Subcutaneous abdominal adipose tissue (tissue), 5 donors: ENCODE measurements around the gene DRAM2.
"Not testable (repeated sequence)": the region's sequence is repeated elsewhere in the genome, so short reads cannot be mapped to it uniquely, and the experiment has no call there.

Experiments
- H3K27ac ChIP-seq: one replicate; pipeline ENCODE4 v1.7.0; 2013; ENCODE audit warnings: low read depth, mild to moderate bottlenecking, inconsistent platforms, low read length, moderate library complexity
- H3K27me3 ChIP-seq, 5 donors: one replicate each; pipeline ENCODE4 v1.7.0; 2013; ENCODE audit warnings: low read length in 5 of 5, inconsistent platforms in 1 of 5; ENCODE audit not compliant: control insufficient read depth in 5 of 5, insufficient read depth in 4 of 5
- H3K36me3 ChIP-seq, 5 donors: one replicate each; pipeline ENCODE4 v1.7.0; 2013; ENCODE audit warnings: low read length in 5 of 5; ENCODE audit not compliant: control insufficient read depth in 5 of 5, insufficient read depth in 5 of 5
- H3K4me1 ChIP-seq, 5 donors: one replicate each; pipeline ENCODE4 v1.7.0; 2013; ENCODE audit warnings: low read length in 5 of 5, mild to moderate bottlenecking in 3 of 5, moderate library complexity in 1 of 5; ENCODE audit not compliant: control insufficient read depth in 5 of 5, insufficient read depth in 5 of 5
- H3K4me3 ChIP-seq, 5 donors: one replicate each; pipeline ENCODE4 v1.7.0; 2013; ENCODE audit warnings: low read length in 5 of 5, low read depth in 1 of 5
- H3K9ac ChIP-seq, 5 donors: one replicate each; pipeline ENCODE4 v1.7.0; 2013; ENCODE audit warnings: low read length in 5 of 5, mild to moderate bottlenecking in 4 of 5, moderate library complexity in 3 of 5
- H3K9me3 ChIP-seq, 5 donors: one replicate each; pipeline ENCODE4 v1.7.0; 2013; ENCODE audit warnings: low read length in 5 of 5; ENCODE audit not compliant: control insufficient read depth in 5 of 5
- donor health status: healthy.
- donor health status: healthy.
- donor health status: healthy.
- donor health status: healthy.
- donor health status: healthy.

DRAM2 gene

GRCh38 chr1:111089638-111090037 is 50.3 kb downstream of the DRAM2 start:
- Histone ChIP-seq H3K9ac (no peak overlapping the region), H3K27ac (no peak overlapping the region), H3K4me1 (no peaks in the 10 kb centered on the region), H3K36me3 (peaks cover 0 to 2% (median 0%) of the 10 kb centered on the region in 5 donors), H3K4me3 (no peak overlapping the region), H3K9me3 (peaks cover 0 to 6% (median 3%) of the 10 kb centered on the region in 5 donors), H3K27me3 (no peaks in the 10 kb centered on the region)

DNA sequence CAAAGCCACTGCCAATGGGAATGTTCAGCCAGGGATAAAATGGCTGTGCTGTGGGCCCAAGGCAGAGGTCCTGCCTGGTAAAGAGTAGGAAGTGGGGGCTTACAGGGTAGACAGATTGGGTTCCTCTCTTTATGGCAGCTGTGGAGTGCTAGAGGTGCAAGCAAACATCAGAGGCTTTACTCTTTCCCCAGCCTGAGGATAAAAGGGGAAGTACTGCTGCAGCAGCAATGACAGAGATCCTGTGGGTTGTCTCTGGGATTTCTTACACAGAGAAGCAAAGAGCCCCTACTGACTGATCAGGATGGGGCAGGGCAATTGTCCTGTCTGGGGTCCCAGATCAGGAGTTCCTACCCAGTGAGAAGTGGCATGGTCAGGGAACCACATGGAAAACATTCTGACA is 54.2 kb downstream of the DRAM2 start:
- H3K27me3 ChIP-seq, result no peaks in the 10 kb centered on the region
- H3K9me3 ChIP-seq, result peaks cover 0 to 10% (median 5%) of the 10 kb centered on the region in 5 donors
- H3K36me3 ChIP-seq, result peaks cover 0 to 2% (median 0%) of the 10 kb centered on the region in 5 donors
- H3K27ac ChIP-seq, result no peak overlapping the region
- H3K4me1 ChIP-seq, result no peaks in the 10 kb centered on the region
- H3K4me3 ChIP-seq, result no peak overlapping the region
- H3K9ac ChIP-seq, result no peak overlapping the region

DNA sequence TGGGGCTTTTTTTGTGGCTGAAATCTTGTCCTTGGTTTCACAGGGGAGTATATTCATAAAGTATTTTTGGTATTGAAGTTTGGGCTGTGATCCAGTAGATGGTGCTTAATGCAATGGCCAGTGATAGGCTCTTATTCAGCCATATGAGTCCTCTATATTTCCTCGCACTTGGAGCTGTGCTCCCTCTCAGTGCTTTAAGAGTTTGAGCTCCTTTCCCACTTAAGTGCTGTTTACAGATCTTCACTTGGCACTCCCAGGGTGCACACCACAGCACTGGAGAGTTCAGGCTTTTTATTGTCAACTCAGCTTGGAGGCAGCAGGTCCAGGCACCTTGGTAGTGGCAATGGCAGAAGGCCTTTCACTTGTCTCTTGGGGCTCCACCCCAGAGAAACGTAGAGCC is 54.9 kb downstream of the DRAM2 start:
- Histone ChIP-seq H3K9ac (no peak overlapping the region), H3K27me3 (no peaks in the 10 kb centered on the region), H3K36me3 (no peaks in the 10 kb centered on the region), H3K4me1 (no peaks in the 10 kb centered on the region), H3K27ac (no peak overlapping the region), H3K4me3 (no peak overlapping the region), H3K9me3 (peaks cover 0 to 8% (median 5%) of the 10 kb centered on the region in 5 donors)

DNA sequence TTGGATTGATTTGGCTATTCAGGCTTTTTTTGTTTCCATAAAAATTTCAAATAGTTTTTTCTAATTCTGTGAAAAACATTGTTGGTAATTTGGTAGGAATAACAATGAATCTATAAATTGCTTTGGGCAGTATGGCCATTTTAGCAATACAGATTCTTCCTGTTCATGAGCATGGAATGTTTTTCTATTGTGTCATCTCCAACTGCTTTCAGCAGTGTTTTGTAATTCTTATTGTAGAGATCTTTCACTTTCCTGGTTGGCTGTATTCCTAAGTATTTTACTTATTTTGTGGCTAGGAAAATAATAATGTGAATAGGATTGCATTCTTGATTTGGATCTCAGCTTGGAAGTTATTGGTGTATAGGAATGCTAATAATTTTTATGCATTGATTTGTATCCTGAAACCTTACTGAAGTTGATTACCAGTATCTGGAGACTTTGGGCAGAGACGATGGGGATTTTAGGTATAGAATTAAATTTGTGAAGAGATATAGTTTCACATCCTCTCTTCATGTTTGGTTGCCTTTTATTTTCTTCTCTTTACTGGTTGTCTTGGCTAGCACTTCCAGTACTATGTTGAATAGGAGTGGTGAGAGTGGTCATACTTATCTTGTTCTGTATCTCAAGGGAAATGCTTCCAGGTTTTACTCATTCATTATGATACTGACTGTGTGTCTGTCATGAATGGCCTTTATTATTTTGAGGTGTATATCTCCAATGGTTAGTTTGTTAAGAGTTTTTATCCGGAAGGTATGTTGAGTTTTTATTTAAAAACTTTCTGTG is 57.3 kb downstream of the DRAM2 start:
- H3K9me3 ChIP-seq, result peaks cover 0 to 8% (median 7%) of the 10 kb centered on the region in 5 donors
- H3K9ac ChIP-seq, result no peak overlapping the region
- H3K4me3 ChIP-seq, result no peak overlapping the region
- H3K27ac ChIP-seq, result no peak overlapping the region
- no peaks in the 10 kb centered on the region for H3K4me1 ChIP-seq
- H3K36me3 ChIP-seq, result no peaks in the 10 kb centered on the region
- no peaks in the 10 kb centered on the region for H3K27me3 ChIP-seq

DNA sequence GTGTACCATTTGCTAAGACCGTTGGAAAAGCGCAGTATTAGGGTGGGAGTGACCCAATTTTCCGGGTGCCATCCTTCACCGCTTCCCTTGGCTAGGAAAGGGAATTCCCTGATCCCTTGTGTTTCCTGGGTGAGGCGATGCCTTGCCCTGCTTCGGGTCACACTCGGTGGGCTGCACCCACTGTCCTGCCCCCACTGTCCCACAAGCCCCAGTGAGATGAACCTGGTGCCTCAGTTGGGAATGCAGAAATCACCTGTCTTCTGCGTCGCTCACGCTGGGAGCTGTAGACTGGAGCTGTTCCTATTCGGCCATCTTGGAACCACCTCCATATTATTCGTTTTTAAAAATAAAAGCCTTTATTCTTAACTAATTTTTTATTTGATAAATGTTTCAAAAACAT is 60.6 kb downstream of the DRAM2 start:
- not testable (repeated sequence) for H3K27me3 ChIP-seq, H3K36me3 ChIP-seq, H3K4me1 ChIP-seq, H3K27ac ChIP-seq, H3K4me3 ChIP-seq, H3K9me3 ChIP-seq, H3K9ac ChIP-seq

- not testable (repeated sequence) for H3K4me1 ChIP-seq, H3K36me3 ChIP-seq, H3K9me3 ChIP-seq, H3K4me3 ChIP-seq, H3K27me3 ChIP-seq, H3K27ac ChIP-seq, H3K9ac ChIP-seq
These were observed 62.6 kb downstream of the DRAM2 start for GRCh38 chr1:111077312-111077711.
